Nephron (organoid): ENCODE data around the gene UTP3.
A peak's percentile ranks its signal among the peaks of the same experiment; 100 is the strongest.

Experiments used
- H3K27ac Mint-ChIP-seq, 3 experiments: 2 replicates each; pipeline ENCODE4 v1.8.0; 2020; ENCODE audit warnings: mixed read lengths in 3 of 3, mild to moderate bottlenecking in 2 of 3, moderate library complexity in 1 of 3
- H3K27me3 Mint-ChIP-seq: 2 replicates; pipeline ENCODE4 v1.8.0; 2021; ENCODE audit warnings: low read depth, mild to moderate bottlenecking, moderate library complexity, mixed read lengths
- H3K36me3 Mint-ChIP-seq: 2 replicates; pipeline ENCODE4 v1.8.0; 2020; ENCODE audit warnings: low read depth, mixed read lengths
- H3K4me1 Mint-ChIP-seq: 2 replicates; pipeline ENCODE4 v1.8.0; 2020; ENCODE audit warnings: mixed read lengths
- H3K4me3 Mint-ChIP-seq, 3 experiments: 2 replicates each; pipeline ENCODE4 v1.8.0; 2020; ENCODE audit warnings: mild to moderate bottlenecking in 3 of 3, mixed read lengths in 3 of 3, moderate library complexity in 2 of 3
- H3K9me3 Mint-ChIP-seq: 2 replicates; pipeline ENCODE4 v1.8.0; 2020; ENCODE audit warnings: mixed read lengths
- CTCF ChIP-seq, 3 experiments: fragments of 200-600 bp; sonication (generic); IDR thresholded peaks; one replicate each; pipeline ENCODE4 v1.5.0; 2021; ENCODE audit warnings: antibody characterized with exemption in 3 of 3; ENCODE audit not compliant: unreplicated experiment in 3 of 3

The UTP3 gene

DNA sequence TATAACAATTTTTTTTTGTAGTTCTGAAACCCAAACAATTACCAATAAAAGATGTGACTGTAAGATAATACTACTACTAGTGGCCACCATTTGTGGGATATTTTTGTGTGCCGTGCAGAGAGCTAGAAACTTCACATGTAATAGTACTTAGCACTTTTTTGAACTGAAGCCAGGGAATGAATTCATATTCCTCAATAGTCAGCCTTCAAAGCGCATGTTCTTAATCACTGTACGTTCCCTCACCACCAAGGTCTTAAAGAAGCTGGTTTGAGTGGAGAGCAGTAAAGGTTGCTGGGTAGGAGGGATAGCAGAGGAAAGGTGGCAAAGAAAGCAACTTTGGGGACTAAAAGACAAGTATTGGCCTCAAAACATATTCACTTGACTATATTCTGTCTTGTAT lies 23.8 kb downstream of the UTP3 start:
- no peak overlapping the region for H3K4me3 Mint-ChIP-seq
- H3K36me3 Mint-ChIP-seq, result no peaks in the 10 kb centered on the region
- peak overlapping the region in 2 of 3 experiments; percentile 3 to 57 for H3K27ac Mint-ChIP-seq
- H3K4me1 Mint-ChIP-seq, result peaks cover 30% of the 10 kb centered on the region
- H3K9me3 Mint-ChIP-seq, result no peaks in the 10 kb centered on the region
- H3K27me3 Mint-ChIP-seq, result no peaks in the 10 kb centered on the region
- TF ChIP-seq CTCF (IDR thresholded peaks at IDR 0.05; ENCODE audit: unreplicated experiment in 3 of 3), result no peak

DNA sequence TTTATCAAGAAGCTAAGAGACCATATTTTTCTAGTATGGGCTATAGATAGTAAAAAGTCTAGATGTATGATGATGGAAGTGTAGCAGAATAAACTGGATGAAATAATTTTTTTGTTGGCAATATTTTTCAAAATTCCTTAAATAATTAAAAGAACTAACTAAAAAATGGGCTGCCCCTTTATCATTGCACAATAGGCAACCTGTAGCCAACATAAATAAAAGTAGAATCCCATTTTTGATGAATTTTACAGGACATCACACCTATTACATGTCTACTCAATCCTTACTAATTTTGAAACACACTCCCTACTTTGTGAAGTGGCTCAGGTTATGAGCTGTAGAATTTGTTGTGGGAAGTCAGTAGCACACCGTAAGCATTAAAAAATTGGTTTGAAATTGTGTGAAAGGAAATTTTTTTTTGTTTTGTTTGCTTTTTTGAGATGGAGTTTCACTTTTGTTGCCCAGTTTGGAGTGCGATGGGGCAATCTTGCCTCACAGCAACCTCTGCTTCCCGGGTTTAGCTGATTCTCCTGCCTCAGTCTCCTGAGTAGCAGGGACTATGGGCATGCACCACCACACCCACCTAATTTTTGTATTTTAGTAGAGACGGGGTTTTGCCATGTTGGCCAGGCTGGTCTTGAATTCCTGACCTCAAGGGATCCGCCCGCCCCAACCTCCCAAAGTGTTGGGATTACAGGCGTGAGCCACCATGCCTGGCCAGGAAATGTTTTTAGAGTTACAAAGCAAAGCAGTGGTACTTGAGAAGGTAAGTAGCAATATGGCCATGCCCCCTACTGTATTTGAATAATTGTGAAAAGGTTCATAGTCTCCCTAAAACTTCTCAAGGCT lies 24.5 kb downstream of the UTP3 start:
- no peak overlapping the region for H3K4me3 Mint-ChIP-seq
- peak overlapping the region in 2 of 3 experiments; percentile 54 to 68 for H3K27ac Mint-ChIP-seq
- no peaks in the 10 kb centered on the region for H3K9me3 Mint-ChIP-seq
- no peaks in the 10 kb centered on the region for H3K27me3 Mint-ChIP-seq
- peaks cover 30% of the 10 kb centered on the region for H3K4me1 Mint-ChIP-seq
- no peaks in the 10 kb centered on the region for H3K36me3 Mint-ChIP-seq
- no peak for TF ChIP-seq CTCF (IDR thresholded peaks at IDR 0.05; ENCODE audit: unreplicated experiment in 3 of 3)

DNA sequence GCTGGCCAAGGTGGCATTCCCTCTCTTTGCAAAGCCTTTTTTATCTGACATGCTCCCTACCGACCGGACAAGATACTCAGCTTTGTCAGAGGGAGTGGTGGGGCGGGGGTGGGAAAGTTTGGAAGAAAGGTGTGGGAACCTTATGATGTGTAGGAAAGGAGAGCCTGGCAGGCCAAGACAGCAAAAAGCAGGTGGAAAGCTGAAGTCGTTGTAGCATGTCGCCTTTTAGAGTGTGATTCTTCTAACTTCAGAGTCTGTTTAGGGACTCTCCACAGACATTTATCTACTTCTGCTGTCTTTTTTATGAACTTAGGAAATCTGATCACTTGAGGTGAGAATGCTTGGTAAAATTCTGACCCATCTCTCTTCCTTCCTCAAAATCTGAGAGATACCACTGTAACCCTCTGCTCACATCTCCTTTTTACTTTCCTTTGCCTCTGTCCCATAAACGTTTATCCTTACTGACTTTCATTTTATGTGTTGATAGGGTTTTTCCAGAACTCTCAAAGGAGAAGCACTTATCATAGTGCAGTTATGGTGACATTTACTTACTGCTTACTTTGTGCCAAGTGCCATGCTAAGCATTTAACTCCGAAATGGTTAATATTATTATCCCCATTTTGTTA lies 25.2 kb downstream of the UTP3 start:
- Mint-ChIP-seq H3K36me3 (no peaks in the 10 kb centered on the region), H3K9me3 (no peaks in the 10 kb centered on the region), H3K27ac (peak overlapping the region in 2 of 3 experiments; percentile 54 to 68), H3K27me3 (no peaks in the 10 kb centered on the region), H3K4me3 (no peak overlapping the region), H3K4me1 (peaks cover 30% of the 10 kb centered on the region)
- TF ChIP-seq CTCF (IDR thresholded peaks at IDR 0.05; ENCODE audit: unreplicated experiment in 3 of 3), result no peak

- no peak for TF ChIP-seq CTCF (IDR thresholded peaks at IDR 0.05; ENCODE audit: unreplicated experiment in 3 of 3)
- H3K4me3 Mint-ChIP-seq, result no peak overlapping the region
Observed at GRCh38 chr4:70714079-70714887, 26.0 kb downstream of the UTP3 start.

DNA sequence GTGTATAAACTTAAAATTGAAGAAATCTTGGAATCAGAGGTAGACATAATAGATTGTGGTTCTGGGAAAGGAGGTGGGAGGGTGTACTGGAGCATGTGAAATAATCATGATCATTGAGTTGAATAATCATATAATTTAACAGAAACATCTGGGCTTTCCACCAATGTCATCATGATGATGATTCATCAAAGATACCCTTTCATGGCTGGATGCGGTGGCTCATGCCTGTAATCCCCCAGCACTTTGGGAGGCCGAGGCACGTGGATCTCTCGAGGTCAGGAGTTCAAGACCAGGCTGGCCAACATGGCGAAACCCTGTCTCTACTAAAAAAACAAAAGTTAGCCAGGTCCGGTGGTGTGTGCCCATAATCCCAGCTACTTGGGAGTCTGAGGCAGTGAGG lies 26.8 kb downstream of the UTP3 start:
- no peaks in the 10 kb centered on the region for H3K27me3 Mint-ChIP-seq

More at GRCh38 chr4:70714079-70714887, 26.0 kb downstream of the UTP3 start:
- Mint-ChIP-seq H3K9me3 (no peaks in the 10 kb centered on the region), H3K27me3 (no peaks in the 10 kb centered on the region), H3K27ac (peak overlapping the region; percentile 10 to 68 (median 40)), H3K36me3 (no peaks in the 10 kb centered on the region), H3K4me1 (peaks cover 28% of the 10 kb centered on the region)

More for the DNA sequence above, 26.8 kb downstream of the UTP3 start:
- Mint-ChIP-seq H3K4me3 (no peak overlapping the region), H3K4me1 (peaks cover 20% of the 10 kb centered on the region), H3K36me3 (no peaks in the 10 kb centered on the region), H3K9me3 (no peaks in the 10 kb centered on the region), H3K27ac (peak overlapping the region; percentile 40 to 68 (median 43))
- no peak for TF ChIP-seq CTCF (IDR thresholded peaks at IDR 0.05; ENCODE audit: unreplicated experiment in 3 of 3)
